H1 (cell line): Measurements from ENCODE around the gene SGSM1. TPM values are rescaled to one million over a fixed set of nuclear protein-coding genes. Genes with fewer than 3 reads are reported as not detected.

Experiments used
- CBX5 ChIP-seq: fragments of 300-800, 300-1000 bp; sonication (generic); IDR thresholded peaks from 2 replicates; pipeline ENCODE4 v1.7.1; 2016; ENCODE audit warnings: antibody characterized with exemption, low read length, low read depth
- HDAC2 ChIP-seq, 2 experiments: fragments of 300-600 bp in 1 of 2; sonication (generic) in 1 of 2; IDR thresholded peaks; 2 replicates each; pipeline ENCODE4 v1.6.1; 2011 to 2012; ENCODE audit warnings: low read depth in 2 of 2, low read length in 2 of 2, mild to moderate bottlenecking in 2 of 2, moderate library complexity in 2 of 2, borderline replicate concordance in 1 of 2, inconsistent platforms in 1 of 2
- KDM4A ChIP-seq: IDR thresholded peaks from one replicate; pipeline ENCODE4 v1.7.1; 2012; ENCODE audit warnings: low read depth, mild to moderate bottlenecking, moderate library complexity, low read length, inconsistent platforms; ENCODE audit not compliant: severe bottlenecking
- KDM5A ChIP-seq: fragments of 200-600 bp; IDR thresholded peaks from 2 replicates; pipeline ENCODE4 v1.7.1; 2012; ENCODE audit warnings: mild to moderate bottlenecking, low read length, inconsistent platforms, mixed read lengths
- RFX5 ChIP-seq: IDR thresholded peaks from 2 replicates; pipeline ENCODE4 v1.6.1; 2011; ENCODE audit warnings: low read depth, low read length, improper control_type of control experiment, borderline replicate concordance
- RNF2 ChIP-seq: fragments of 200-900, 300-1000 bp; sonication (generic); IDR thresholded peaks from 2 replicates; pipeline ENCODE4 v1.7.1; 2016; ENCODE audit warnings: borderline replicate concordance, low read depth, mild to moderate bottlenecking, antibody characterized with exemption, low read length; ENCODE audit not compliant: poor library complexity, severe bottlenecking; ENCODE audit errors: missing control alignments
- TCF12 ChIP-seq: IDR thresholded peaks from 2 replicates; pipeline ENCODE4 v1.6.1; 2011; ENCODE audit warnings: low read depth, mild to moderate bottlenecking, low read length
- polyA plus RNA-seq, 7 experiments: library from polyadenylated mRNA; depleted of rRNA in 3 of 7; stranded (reverse) in 5 of 7; unstranded in 2 of 7; fragments of >200 nt in 5 of 7; fragments of 200-250 nt in 2 of 7; gene quantifications; 1 replicate in 5 of 7; 2 replicates in 1 of 7; 4 replicates in 1 of 7; pipeline versions ENCODE4 v1.2.1 to v1.2.3, GENCODE V29; 2011 to 2013; ENCODE audit warnings: missing spikeins in 2 of 7, mixed read lengths in 2 of 7
- total RNA-seq: library from RNA; stranded (reverse); fragmentation: NEBNext Ultra II Directional; extraction: Animal tissue kit (Norgen Biotek cat#: 25700); gene quantifications from 2 replicates; pipeline ENCODE4 v1.2.1, GENCODE V29; 2021
- TF ChIP-seq, protein P1 (sequence below): fragments of 300-600 bp; sonication (generic); IDR thresholded peaks from 2 replicates; pipeline ENCODE4 v1.7.1; 2012; ENCODE audit warnings: low read length, moderate library complexity, mild to moderate bottlenecking, inconsistent platforms; ENCODE audit not compliant: insufficient replicate concordance
- TF ChIP-seq, protein P2 (sequence below): IDR thresholded peaks from 2 replicates; pipeline ENCODE4 v1.6.1; 2012; ENCODE audit warnings: low read length, inconsistent platforms

Gene SGSM1
- total and polyA plus RNA-seq, 2 of the 8 experiments (the other 6 are each of a cell fraction or from before 2014, with no cell fraction given), result 2.8 to 5.2 TPM

DNA sequence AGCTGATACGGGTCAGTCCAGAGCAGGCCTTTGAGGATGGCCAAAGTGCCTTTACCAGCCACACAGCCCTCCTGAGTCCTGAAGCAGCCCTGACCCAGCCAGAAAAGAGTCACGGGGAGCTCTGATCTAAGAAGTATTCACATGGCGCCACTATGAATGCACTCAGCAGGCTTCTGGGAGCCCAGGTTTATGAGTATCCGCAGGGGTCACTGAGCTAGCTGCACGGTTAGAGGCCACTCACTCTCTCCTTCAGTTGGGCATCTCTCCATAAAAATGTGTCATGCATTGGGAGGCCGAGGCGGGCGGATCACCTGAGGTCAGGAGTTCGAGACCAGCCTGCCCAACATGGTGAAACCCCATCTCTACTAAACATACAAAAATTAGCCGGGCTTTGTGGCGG, 156.8 kb downstream of the SGSM1 start (continued):
- TF ChIP-seq, protein P1, sequence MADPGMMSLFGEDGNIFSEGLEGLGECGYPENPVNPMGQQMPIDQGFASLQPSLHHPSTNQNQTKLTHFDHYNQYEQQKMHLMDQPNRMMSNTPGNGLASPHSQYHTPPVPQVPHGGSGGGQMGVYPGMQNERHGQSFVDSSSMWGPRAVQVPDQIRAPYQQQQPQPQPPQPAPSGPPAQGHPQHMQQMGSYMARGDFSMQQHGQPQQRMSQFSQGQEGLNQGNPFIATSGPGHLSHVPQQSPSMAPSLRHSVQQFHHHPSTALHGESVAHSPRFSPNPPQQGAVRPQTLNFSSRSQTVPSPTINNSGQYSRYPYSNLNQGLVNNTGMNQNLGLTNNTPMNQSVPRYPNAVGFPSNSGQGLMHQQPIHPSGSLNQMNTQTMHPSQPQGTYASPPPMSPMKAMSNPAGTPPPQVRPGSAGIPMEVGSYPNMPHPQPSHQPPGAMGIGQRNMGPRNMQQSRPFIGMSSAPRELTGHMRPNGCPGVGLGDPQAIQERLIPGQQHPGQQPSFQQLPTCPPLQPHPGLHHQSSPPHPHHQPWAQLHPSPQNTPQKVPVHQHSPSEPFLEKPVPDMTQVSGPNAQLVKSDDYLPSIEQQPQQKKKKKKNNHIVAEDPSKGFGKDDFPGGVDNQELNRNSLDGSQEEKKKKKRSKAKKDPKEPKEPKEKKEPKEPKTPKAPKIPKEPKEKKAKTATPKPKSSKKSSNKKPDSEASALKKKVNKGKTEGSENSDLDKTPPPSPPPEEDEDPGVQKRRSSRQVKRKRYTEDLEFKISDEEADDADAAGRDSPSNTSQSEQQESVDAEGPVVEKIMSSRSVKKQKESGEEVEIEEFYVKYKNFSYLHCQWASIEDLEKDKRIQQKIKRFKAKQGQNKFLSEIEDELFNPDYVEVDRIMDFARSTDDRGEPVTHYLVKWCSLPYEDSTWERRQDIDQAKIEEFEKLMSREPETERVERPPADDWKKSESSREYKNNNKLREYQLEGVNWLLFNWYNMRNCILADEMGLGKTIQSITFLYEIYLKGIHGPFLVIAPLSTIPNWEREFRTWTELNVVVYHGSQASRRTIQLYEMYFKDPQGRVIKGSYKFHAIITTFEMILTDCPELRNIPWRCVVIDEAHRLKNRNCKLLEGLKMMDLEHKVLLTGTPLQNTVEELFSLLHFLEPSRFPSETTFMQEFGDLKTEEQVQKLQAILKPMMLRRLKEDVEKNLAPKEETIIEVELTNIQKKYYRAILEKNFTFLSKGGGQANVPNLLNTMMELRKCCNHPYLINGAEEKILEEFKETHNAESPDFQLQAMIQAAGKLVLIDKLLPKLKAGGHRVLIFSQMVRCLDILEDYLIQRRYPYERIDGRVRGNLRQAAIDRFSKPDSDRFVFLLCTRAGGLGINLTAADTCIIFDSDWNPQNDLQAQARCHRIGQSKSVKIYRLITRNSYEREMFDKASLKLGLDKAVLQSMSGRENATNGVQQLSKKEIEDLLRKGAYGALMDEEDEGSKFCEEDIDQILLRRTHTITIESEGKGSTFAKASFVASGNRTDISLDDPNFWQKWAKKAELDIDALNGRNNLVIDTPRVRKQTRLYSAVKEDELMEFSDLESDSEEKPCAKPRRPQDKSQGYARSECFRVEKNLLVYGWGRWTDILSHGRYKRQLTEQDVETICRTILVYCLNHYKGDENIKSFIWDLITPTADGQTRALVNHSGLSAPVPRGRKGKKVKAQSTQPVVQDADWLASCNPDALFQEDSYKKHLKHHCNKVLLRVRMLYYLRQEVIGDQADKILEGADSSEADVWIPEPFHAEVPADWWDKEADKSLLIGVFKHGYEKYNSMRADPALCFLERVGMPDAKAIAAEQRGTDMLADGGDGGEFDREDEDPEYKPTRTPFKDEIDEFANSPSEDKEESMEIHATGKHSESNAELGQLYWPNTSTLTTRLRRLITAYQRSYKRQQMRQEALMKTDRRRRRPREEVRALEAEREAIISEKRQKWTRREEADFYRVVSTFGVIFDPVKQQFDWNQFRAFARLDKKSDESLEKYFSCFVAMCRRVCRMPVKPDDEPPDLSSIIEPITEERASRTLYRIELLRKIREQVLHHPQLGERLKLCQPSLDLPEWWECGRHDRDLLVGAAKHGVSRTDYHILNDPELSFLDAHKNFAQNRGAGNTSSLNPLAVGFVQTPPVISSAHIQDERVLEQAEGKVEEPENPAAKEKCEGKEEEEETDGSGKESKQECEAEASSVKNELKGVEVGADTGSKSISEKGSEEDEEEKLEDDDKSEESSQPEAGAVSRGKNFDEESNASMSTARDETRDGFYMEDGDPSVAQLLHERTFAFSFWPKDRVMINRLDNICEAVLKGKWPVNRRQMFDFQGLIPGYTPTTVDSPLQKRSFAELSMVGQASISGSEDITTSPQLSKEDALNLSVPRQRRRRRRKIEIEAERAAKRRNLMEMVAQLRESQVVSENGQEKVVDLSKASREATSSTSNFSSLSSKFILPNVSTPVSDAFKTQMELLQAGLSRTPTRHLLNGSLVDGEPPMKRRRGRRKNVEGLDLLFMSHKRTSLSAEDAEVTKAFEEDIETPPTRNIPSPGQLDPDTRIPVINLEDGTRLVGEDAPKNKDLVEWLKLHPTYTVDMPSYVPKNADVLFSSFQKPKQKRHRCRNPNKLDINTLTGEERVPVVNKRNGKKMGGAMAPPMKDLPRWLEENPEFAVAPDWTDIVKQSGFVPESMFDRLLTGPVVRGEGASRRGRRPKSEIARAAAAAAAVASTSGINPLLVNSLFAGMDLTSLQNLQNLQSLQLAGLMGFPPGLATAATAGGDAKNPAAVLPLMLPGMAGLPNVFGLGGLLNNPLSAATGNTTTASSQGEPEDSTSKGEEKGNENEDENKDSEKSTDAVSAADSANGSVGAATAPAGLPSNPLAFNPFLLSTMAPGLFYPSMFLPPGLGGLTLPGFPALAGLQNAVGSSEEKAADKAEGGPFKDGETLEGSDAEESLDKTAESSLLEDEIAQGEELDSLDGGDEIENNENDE, result no peak
- TF ChIP-seq CBX5 (no peak), RNF2 (no peak), KDM4A (no peak), TCF12 (no peak), HDAC2 (IDR thresholded peaks at IDR 0.05; ENCODE audit: borderline replicate concordance in 1 of 2, low read depth in 2 of 2, low read length in 2 of 2) (no peak), KDM5A (no peak), RFX5 (no peak)
- TF ChIP-seq, protein P2, sequence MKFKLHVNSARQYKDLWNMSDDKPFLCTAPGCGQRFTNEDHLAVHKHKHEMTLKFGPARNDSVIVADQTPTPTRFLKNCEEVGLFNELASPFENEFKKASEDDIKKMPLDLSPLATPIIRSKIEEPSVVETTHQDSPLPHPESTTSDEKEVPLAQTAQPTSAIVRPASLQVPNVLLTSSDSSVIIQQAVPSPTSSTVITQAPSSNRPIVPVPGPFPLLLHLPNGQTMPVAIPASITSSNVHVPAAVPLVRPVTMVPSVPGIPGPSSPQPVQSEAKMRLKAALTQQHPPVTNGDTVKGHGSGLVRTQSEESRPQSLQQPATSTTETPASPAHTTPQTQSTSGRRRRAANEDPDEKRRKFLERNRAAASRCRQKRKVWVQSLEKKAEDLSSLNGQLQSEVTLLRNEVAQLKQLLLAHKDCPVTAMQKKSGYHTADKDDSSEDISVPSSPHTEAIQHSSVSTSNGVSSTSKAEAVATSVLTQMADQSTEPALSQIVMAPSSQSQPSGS, result no peak
